ENCODE data around the gene REG1A.

DNA sequence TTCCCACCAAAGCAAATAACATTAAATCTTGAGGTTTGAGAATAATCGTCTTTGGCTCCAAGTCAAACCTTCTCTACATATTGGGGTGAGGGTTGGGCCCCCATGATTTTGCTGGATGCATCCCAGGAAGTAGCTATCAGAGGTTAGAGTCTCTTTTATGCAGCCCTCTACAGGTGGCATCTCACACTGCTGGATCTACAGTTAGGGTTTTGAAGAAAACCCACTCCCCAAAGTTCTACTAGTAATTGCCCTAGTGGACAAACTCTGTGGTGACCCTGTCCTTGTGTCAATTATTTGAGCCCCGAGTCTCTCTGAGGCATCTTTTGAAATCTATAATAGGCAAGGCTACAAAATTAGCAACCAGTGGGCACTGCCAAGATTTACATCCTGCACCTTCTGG, 15.0 kb upstream of the REG1A start:
- TF ChIP-seq, protein P1, sequence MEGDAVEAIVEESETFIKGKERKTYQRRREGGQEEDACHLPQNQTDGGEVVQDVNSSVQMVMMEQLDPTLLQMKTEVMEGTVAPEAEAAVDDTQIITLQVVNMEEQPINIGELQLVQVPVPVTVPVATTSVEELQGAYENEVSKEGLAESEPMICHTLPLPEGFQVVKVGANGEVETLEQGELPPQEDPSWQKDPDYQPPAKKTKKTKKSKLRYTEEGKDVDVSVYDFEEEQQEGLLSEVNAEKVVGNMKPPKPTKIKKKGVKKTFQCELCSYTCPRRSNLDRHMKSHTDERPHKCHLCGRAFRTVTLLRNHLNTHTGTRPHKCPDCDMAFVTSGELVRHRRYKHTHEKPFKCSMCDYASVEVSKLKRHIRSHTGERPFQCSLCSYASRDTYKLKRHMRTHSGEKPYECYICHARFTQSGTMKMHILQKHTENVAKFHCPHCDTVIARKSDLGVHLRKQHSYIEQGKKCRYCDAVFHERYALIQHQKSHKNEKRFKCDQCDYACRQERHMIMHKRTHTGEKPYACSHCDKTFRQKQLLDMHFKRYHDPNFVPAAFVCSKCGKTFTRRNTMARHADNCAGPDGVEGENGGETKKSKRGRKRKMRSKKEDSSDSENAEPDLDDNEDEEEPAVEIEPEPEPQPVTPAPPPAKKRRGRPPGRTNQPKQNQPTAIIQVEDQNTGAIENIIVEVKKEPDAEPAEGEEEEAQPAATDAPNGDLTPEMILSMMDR (optimal IDR thresholded peaks at IDR 0.05 in 1 of 3, IDR thresholded peaks at IDR 0.05 in 1 of 3, conservative IDR thresholded peaks at IDR 0.05 in 1 of 3; ENCODE audit: extremely low read depth in 1 of 3, insufficient read depth in 2 of 3, low read length in 3 of 3): no peak
- no peak for TF ChIP-seq EZH2 (IDR thresholded peaks at IDR 0.05; ENCODE audit: low read length)
